NCI-H2196 (cell line): ENCODE results near the gene POLR2A.
"Not testable (repeated sequence)": the region's sequence is repeated elsewhere in the genome, so short reads cannot be mapped to it uniquely, and the experiment has no call there.

ENCODE experiments used
- DNase-seq: peaks from one replicate; lab custom pipeline; 2025; ENCODE audit not compliant: unreplicated experiment; lab: John Stamatoyannopoulos, UW

POLR2A gene

DNA sequence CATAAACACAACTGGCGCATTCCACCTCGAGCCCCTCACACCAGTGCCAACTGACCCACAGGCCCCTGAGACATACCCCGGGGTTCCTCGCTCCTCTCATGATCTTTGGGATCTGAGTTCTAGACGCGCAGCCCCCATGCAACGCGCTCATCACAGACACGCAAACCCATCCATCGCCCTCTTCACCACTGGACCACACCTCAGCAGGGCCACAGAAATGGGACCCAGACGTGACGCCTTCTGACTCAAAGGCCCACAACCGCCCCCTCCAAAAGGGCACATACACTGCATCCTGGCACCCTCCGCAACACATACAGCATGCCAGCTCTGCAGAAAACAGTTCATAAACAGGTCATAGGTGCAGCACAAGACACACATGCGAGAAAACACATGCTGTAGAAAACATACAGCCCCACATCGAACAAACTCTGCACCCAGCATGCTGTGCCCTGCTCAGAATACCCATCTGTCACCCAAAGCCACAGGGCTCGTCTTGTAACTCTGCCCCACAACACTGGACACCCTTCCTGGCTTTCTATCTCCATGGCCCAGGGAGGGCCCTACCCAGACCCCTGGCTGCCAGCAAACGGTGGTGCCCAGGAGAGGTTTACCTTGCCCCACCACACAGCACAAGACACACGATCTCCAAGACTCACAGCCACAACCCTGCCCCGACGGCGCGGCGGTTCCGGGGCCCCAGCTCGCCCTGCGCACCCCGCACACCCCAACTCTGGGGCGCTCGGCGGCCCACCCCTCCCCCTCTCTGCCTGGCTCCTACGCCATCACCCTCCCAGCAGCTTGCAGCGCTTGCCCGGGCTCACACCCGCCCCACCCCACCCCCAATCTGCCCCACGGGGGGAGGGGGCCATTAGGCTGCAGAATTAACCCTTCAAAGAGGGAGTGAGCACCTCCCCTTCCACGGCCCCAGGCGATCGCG, 5.6 kb upstream of the POLR2A start:
- no peak for DNase-seq

DNA sequence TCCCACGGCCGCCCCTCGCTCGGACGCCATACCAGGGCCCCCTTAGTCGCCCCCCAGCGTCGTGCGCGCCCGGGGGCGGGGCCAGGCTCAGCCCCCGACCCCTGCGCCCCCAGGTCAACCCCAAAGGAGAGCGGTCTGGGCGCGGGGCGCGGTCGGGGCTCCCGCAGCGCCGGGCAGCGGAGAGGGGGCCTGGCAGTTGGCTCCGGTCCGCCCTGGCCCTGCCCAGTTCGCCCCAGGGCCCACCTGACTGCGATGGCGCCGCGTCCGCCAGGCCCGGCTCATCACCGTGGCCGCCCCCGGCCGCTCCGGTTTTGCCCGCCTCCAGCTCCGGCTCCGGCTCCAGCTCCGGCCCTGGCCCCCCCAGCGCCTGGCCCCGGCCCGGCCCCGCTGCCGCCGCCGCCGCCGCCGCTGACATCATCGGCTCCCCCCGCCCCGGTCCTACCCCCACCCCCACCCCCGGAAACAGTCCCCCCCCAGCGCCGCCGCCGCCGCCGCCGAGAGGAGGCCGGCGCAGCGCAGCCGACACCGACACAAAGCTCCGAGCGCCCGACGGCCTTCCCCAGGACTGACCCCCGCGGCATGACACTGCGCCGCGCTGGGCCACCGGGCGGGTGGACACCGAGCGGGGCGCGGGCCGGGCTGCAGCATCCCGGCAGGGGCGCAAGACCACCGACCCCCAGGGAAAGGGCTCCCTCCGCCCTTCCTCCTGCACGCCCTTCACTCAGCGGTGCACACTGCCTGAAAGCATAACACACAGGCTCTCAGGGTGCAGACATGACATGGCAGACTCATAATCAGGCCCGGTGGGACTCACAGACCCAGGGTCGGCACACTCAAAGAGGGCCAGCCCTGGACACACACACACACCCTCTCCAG, 4.7 kb upstream of the POLR2A start, which contains the start of gene ZBTB4:
Gene ZBTB4, minus strand, starts transcription at position 419 of the 876 bp plus-strand sequence. CDS start 12,830 bp downstream, outside the sequence.
- DNase-seq: peak; percentile 19

GRCh38 chr17:7480089-7480384, 4.1 kb upstream of the POLR2A start:
- DNase-seq: no peak

- not testable (repeated sequence) for DNase-seq
Observed at GRCh38 chr17:7481275-7481674, 2.9 kb upstream of the POLR2A start, which contains the start of gene SLC35G6. Gene SLC35G6, plus strand, starts transcription at chr17:7481446. Its CDS starts 71 bp downstream, at chr17:7481517.

GRCh38 chr17:7481842-7482741, 2.1 kb upstream of the POLR2A start:
- not testable (repeated sequence) for DNase-seq

DNA sequence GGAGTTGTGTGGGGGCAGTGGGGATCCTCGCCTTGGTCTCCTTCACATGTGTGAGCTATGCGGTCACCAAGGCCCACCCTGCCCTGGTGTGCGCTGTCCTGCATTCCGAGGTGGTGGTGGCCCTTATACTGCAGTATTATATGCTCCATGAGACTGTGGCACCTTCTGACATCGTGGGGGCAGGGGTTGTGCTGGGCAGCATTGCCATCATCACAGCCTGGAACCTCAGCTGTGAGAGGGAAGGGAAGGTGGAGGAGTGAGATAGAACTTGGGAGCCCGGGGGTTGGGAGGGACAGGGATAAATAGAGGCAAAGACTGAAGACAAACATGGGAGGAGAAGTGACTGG, 1.5 kb upstream of the POLR2A start:
- DNase-seq: not testable (repeated sequence)

DNA sequence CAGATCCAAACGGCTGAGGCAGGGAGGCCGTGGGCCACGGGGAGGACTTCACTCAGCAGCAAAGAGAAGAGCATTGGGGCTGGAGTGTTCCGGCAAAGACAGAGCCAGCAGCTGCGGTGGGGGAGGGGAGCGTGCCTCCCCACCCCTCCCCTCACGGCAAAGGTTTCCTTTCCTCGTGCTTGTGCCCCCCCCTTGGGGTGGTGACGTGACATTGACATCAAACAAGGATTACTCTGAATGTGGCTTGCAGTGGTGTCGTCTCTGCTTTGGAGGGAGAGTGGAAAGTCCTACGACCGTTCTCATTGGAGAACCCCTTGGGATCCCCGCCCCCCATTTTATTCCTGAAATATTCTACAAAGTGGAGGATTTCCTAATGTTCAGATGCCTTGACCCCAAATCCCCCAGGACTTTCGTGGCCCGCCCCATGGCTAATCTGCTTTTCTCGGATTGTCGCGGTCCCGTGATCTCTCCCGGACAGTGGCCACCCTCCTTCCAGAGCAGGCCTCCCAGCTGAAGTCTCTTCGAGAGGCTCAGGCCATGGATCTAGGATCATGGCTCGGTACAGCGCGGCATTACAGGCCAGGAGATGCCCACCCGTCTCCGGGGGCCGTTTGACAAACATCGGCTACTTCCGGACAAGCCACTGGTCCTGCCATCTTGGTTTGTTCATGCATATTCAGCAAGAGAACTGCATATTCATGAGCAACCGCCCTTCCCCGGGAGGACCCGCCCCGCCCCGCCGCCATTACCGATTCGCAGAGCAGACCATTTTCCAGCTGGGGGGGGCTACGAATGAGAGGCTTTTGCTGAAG, 705 bp upstream of the POLR2A start:
- peak; percentile 89 for DNase-seq

- no peak for DNase-seq
Observed at GRCh38 chr17:7484919-7485377, 782 bp downstream of the POLR2A start.

- no peak for DNase-seq
Observed at GRCh38 chr17:7486181-7486580, 2.0 kb downstream of the POLR2A start.

- no peak for DNase-seq
Observed at GRCh38 chr17:7490144-7490543, 6.0 kb downstream of the POLR2A start.

DNA sequence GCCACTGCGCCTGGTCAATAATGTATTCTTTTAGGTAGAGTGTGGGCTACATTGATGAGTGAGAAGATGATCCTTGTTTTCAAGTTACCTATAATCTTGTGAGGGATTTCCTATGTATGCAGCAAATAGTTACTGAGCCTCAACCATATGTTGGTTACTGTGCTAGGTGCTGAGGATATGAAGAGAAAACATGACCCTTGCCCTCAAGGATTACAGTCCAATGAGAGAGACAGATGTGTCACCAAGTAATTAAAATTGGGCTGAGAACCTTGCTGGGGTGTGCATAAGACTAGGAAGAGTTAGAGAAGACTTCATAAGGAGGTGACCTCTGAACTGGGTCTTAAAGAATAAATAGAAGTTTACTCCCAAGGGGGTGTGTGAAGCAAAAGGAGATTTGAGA, 7.4 kb downstream of the POLR2A start:
- DNase-seq: no peak

GRCh38 chr17:7493941-7494340, 9.8 kb downstream of the POLR2A start:
- no peak for DNase-seq

DNA sequence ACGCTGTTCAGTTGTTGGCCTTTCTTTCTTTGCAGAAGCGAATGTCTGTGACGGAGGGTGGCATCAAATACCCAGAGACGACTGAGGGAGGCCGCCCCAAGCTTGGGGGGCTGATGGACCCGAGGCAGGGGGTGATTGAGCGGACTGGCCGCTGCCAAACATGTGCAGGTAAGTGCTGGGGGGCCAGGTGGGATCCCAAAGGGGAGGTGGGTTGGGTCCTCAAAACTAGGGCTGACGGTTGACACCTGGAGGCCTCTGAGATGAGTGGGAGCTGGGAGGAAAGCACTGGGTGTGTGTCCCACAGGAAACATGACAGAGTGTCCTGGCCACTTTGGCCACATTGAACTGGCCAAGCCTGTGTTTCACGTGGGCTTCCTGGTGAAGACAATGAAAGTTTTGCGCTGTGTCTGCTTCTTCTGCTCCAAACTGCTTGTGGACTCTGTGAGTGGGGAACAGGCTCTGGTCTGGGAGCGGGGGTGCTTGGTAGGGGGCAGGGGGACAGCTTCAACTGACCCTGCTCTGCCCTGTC, 11.8 kb downstream of the POLR2A start:
- DNase-seq: no peak

- DNase-seq: no peak
Observed at GRCh38 chr17:7496470-7497183, 12.5 kb downstream of the POLR2A start.

- no peak for DNase-seq
Observed at GRCh38 chr17:7497228-7497627, 13.1 kb downstream of the POLR2A start.

DNA sequence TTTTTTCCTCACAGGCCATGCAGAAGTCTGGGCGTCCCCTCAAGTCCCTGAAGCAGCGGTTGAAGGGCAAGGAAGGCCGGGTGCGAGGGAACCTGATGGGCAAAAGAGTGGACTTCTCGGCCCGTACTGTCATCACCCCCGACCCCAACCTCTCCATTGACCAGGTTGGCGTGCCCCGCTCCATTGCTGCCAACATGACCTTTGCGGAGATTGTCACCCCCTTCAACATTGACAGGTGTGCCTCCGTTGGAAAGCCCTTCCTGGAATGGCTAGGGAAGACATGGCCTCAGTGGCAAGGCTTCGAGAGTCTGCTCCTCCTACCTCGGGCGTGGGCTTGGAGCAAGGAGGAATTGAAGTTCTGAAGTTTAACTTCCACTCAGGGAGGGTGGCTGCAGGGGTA, 13.5 kb downstream of the POLR2A start:
- no peak for DNase-seq

DNA sequence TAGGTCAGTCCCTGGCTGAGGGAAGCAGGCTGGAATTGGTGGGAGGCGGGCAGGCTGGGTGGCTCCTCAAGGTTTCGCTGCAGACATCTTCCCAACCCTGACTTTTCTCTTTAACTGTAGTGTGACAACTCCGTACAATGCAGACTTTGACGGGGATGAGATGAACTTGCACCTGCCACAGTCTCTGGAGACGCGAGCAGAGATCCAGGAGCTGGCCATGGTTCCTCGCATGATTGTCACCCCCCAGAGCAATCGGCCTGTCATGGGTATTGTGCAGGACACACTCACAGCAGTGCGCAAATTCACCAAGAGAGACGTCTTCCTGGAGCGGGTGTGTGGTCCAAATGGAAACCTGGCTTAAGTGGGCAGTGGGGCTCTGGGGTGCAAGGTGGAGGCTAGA, 15.0 kb downstream of the POLR2A start:
- DNase-seq: no peak

GRCh38 chr17:7501729-7502128, 17.6 kb downstream of the POLR2A start:
- DNase-seq: no peak
